AG09319 (cell line): Measurements from ENCODE around the gene MRPS18B.
"Not testable (repeated sequence)": the region's sequence is repeated elsewhere in the genome, so short reads cannot be mapped to it uniquely, and the experiment has no call there.

Experiments used
- DNase-seq: peaks from one replicate; pipeline ENCODE4 v3.0.0-alpha.2; 2010; ENCODE audit warnings: low read depth; ENCODE audit errors: extremely low read depth
- TF ChIP-seq, protein P1 (sequence below): IDR thresholded peaks from 2 replicates; pipeline ENCODE4 v1.5.1; 2011; ENCODE audit warnings: low read depth, mild to moderate bottlenecking, inconsistent platforms, low read length, moderate library complexity

Gene MRPS18B

DNA sequence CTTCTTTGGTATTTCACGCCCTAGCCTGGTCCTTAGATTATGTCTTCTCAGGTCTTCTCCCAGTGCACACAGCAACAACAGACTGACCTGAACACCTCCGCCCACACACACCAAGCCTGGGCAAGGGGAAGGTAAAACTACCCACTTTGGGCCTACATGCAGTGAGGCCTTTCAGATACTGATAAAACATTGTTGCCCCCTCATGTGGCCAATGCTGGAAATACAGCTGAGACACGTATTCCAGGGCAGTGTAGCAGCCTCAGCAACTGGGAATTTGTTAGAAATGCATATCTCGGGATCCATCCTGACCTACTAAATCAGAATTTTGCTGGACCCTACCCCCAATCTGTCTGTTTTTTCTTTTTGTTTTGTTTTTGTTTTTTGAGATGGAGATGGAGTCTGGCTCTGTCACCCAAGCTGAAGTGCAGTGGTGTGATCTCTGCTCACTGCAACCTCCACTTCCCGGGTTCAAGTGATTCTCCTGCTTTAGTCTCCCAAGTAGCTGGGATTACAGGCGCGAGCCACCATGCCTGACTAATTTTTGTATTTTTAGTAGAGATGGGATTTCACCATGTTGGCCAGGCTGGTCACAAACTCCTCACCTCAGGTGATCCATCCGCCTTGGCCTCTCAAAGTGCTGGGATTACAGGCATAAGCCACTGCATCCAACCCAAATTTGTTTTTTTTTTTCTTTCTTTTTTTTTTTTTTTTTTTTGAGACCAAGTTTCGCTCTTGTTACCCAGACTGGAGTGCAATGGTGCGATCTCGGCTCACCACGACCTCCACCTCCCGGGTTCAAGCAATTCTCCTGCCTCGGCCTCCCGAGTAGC is 20.1 kb upstream of the MRPS18B start:
- DNase-seq: not testable (repeated sequence)
- TF ChIP-seq, protein P1, sequence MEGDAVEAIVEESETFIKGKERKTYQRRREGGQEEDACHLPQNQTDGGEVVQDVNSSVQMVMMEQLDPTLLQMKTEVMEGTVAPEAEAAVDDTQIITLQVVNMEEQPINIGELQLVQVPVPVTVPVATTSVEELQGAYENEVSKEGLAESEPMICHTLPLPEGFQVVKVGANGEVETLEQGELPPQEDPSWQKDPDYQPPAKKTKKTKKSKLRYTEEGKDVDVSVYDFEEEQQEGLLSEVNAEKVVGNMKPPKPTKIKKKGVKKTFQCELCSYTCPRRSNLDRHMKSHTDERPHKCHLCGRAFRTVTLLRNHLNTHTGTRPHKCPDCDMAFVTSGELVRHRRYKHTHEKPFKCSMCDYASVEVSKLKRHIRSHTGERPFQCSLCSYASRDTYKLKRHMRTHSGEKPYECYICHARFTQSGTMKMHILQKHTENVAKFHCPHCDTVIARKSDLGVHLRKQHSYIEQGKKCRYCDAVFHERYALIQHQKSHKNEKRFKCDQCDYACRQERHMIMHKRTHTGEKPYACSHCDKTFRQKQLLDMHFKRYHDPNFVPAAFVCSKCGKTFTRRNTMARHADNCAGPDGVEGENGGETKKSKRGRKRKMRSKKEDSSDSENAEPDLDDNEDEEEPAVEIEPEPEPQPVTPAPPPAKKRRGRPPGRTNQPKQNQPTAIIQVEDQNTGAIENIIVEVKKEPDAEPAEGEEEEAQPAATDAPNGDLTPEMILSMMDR: peak; percentile 75

DNA sequence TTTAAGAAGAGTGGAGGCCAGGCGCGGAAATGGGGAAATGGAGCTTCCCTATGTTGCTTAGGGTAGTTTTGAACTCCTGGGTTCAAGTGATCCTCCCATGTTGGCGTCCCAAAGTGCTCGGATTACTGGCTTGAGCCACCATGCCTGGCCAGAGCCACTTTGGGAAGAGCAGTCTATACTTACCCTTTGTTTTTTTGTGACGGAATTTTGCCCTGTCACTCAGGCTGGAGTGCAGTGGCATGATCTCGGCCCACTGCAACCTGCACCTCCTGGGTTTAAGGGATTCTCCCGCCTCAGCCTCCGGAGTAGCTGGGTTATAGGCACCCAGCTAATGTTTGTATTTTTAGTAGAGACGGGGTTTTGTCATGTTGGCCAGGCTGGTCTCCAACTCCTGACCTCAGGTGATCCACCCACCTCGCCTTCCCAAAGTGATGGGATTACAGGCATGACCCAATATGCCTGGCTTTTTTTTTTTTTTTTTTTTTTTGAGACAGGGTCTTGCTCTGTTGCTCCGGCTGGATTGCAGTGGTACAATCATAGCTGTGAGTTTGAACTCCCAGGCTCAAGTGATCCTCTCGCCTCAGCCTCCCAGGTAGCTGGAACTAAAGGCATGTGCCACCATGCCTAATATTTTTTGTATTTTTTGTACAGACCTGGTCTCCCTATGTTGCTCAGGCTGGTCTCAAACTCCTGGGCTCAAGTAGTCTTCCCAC is 18.6 kb upstream of the MRPS18B start:
- DNase-seq: no peak

DNA sequence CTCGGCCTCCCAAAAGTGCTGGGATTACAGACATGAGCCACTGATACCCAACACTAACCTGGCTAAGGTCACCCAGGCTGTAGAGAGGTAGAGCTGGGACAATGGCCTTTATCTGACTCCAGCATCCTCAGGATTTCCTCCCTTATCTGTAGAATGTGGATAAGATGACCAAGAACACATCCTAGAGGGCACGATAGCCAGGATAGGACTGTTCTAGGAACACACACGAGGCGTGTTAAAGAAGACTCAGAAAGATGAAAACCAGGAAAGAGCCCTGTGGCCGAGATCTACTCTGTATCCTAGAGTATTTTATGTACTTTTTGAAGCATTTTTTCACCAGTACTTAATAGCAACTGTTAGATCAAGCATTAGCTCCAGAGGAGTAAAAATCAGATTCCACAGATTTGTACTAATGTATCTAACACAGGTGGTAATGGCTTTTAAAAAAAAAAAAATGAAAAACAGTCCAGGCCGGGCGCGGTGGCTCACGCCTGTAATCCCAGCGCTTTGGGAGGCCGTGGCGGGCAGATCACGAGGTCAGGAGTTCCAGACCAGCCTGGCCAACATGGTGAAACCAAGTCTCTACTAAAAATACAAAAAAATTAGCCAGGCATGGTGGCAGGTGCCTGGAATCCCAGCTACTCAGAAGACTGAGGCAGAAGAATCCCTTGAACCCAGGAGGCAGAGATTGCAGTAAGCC is 17.9 kb upstream of the MRPS18B start:
- TF ChIP-seq, protein P1: no peak
- no peak for DNase-seq

More for the DNA sequence above, 18.6 kb upstream of the MRPS18B start:
- TF ChIP-seq, protein P1: no peak

DNA sequence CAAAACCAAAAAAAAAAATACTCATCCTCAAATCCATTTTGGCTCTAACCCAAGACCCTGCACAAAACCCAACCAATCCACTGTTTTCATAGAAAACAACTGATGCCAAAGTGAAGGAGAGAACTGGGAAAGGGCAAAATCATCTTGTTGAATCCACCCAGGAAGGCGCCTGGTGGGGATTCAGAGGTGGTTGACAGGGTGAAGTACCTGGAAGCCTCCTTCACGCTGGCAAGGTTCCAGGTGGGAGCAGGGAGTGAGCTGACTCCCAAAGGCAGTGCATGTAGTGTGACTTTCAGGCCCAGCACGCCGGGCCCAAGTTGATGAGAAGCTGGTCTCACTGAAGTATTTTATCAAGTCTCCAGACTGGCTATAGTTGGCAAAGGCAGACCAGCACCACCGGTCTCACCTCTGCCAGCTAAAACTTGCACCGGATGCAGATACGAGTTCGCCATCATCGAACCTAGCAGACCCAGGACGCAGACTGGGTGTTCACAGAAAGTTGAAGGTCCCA is 17.1 kb upstream of the MRPS18B start:
- TF ChIP-seq, protein P1: no peak
- no peak for DNase-seq

DNA sequence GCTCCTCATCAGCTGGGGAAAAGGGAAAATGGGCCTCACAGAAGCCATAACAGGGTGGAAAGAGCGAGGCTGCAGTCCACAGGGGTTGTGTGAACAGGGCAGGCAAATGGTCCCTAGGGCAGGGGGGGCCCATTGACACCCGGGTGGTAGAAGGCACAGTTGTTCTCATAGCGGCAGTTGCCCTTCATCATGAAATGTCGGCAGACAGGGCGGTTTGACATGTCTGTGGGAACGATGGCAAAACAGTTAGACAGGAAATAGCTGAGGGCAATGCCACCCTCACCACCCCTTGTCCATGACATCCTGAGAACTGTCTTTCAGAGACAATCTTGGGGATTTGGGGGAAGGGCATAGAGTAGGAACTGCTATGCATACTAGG is 16.2 kb upstream of the MRPS18B start:
- TF ChIP-seq, protein P1: no peak
- DNase-seq: no peak

DNA sequence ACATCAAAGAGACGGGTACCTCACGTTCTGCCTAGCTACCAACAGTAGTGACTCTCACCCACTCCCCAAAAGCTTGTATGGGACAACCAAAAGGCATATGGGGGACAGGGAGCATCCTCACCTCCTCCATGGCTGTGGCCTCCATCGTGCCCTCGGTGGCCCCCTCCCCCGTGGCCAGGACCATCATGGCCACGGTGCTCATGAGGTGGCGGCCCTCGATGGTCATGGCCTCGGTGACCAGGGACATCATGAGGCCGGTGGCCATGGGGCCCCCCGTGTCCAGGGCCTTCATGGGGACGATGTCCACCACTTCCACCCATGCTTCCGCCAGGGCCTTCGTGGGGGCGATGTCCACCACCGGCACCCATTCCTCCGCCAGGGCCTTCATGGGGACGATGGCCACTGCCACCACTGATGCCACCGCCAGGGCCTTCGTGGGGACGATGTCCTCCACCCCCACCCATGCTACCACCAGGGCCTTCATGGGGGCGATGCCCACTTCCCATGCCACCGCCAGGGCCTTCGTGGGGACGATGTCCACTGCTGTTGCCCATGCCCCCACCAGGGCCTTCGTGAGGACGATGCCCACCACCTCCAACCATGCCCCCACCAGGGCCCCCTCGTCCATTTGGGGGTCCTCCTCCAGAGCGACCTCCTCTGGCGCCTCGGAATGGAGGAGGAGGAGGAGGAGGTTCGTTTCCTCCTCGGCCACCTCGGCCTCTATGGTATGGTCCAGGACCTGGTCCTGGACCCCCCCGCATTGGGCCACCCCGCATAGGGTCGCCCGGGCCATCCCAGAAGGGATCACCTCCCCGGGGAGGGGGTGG is 15.6 kb upstream of the MRPS18B start:
- no peak for DNase-seq
- TF ChIP-seq, protein P1: no peak
